GM19035 (cell line): Measurements from ENCODE around the gene ARHGAP27.
A peak's percentile ranks its signal among the peaks of the same experiment; 100 is the strongest.
"Not testable (repeated sequence)": the region's sequence is repeated elsewhere in the genome, so short reads cannot be mapped to it uniquely, and the experiment has no call there.

Experiments used
- ATAC-seq: cut with Tn5 transposase; IDR thresholded peaks from one replicate; pipeline ENCODE4 v1.9.1; 2021; ENCODE audit not compliant: unreplicated experiment

ARHGAP27 gene

GRCh38 chr17:45446872-45447625 is 14.4 kb upstream of the ARHGAP27 start:
- ATAC-seq: not testable (repeated sequence)

GRCh38 chr17:45445901-45446743 is 13.5 kb upstream of the ARHGAP27 start:
- not testable (repeated sequence) for ATAC-seq

GRCh38 chr17:45444856-45445820 is 12.5 kb upstream of the ARHGAP27 start:
- not testable (repeated sequence) for ATAC-seq

GRCh38 chr17:45444301-45444700 is 11.6 kb upstream of the ARHGAP27 start:
- not testable (repeated sequence) for ATAC-seq

- not testable (repeated sequence) for ATAC-seq
These were observed 10.9 kb upstream of the ARHGAP27 start for GRCh38 chr17:45443371-45444260.

- ATAC-seq: no peak
These were observed 9.0 kb upstream of the ARHGAP27 start for GRCh38 chr17:45441526-45442310.

- peak; percentile 68 for ATAC-seq
These were observed 8.3 kb upstream of the ARHGAP27 start for GRCh38 chr17:45440839-45441515.

- no peak for ATAC-seq
These were observed 7.6 kb upstream of the ARHGAP27 start for GRCh38 chr17:45440161-45440778.

GRCh38 chr17:45438931-45439610 is 6.4 kb upstream of the ARHGAP27 start:
- ATAC-seq: no peak

GRCh38 chr17:45437465-45438283 is 5.0 kb upstream of the ARHGAP27 start:
- no peak for ATAC-seq

GRCh38 chr17:45436625-45437464 is 4.2 kb upstream of the ARHGAP27 start:
- no peak for ATAC-seq

- no peak for ATAC-seq
These were observed 3.5 kb upstream of the ARHGAP27 start for GRCh38 chr17:45436161-45436560.

- no peak for ATAC-seq
These were observed 2.8 kb upstream of the ARHGAP27 start for GRCh38 chr17:45435481-45435880.

GRCh38 chr17:45433159-45433535 is 477 bp upstream of the ARHGAP27 start:
- no peak for ATAC-seq

GRCh38 chr17:45431531-45432404 is 902 bp downstream of the ARHGAP27 start:
- peak; percentile 47 for ATAC-seq
